Esophagus muscularis mucosa (tissue), 4 donors: ENCODE results near the gene CDCP2.

Source experiments
- CTCF ChIP-seq, 3 experiments: fragments of 200-600 bp in 2 of 3; fragments of 450-650 bp in 1 of 3; sonication (generic) in 2 of 3; IDR thresholded peaks; one replicate each; pipeline ENCODE4 v1.5.1; 2017 to 2019; ENCODE audit warnings: antibody characterized with exemption in 3 of 3, mild to moderate bottlenecking in 2 of 3, moderate library complexity in 1 of 3
- EP300 ChIP-seq: sonication (generic); formaldehyde crosslinking; IDR thresholded peaks from one replicate; pipeline ENCODE4 v1.6.1; 2017; ENCODE audit warnings: antibody characterized with exemption
- POLR2AphosphoS5 ChIP-seq, 2 donors: sonication (generic); formaldehyde crosslinking; IDR thresholded peaks; one replicate each; pipeline ENCODE4 v1.6.1; 2017; ENCODE audit warnings: antibody characterized with exemption in 2 of 2

- TF ChIP-seq CTCF (IDR thresholded peaks at IDR 0.05), result no peak
- TF ChIP-seq EP300, result no peak
- TF ChIP-seq POLR2AphosphoS5 (IDR thresholded peaks at IDR 0.05), result no peak
Observed at GRCh38 chr1:54188291-54188690, 35.5 kb upstream of the CDCP2 start.
